H9 (cell line): Measurements from ENCODE around the gene DMRTB1. TPM values are rescaled to one million over a fixed set of nuclear protein-coding genes. Genes with fewer than 3 reads are reported as not detected.
A peak's percentile ranks its signal among the peaks of the same experiment; 100 is the strongest.

ENCODE experiments used
- DNase-seq: peaks from one replicate; pipeline ENCODE4 v3.0.0-alpha.2; 2017
- H2AFZ ChIP-seq: one replicate; pipeline ENCODE4 v1.6.1; 2013; ENCODE audit warnings: mild to moderate bottlenecking, low read length, control low read depth, moderate library complexity
- H2AK5ac ChIP-seq: 2 replicates; pipeline ENCODE4 v1.6.1; 2013; ENCODE audit warnings: low read length, control low read depth, mixed read lengths; ENCODE audit not compliant: insufficient read length
- H2BK120ac ChIP-seq: one replicate; pipeline ENCODE4 v1.6.1; 2013; ENCODE audit warnings: low read depth, mild to moderate bottlenecking, low read length, control low read depth, inconsistent platforms; ENCODE audit not compliant: poor library complexity, severe bottlenecking
- H2BK12ac ChIP-seq: 2 replicates; pipeline ENCODE4 v1.6.1; 2013; ENCODE audit warnings: low read length, control low read depth, mixed read lengths, low read depth; ENCODE audit not compliant: insufficient read length
- H2BK15ac ChIP-seq: 2 replicates; pipeline ENCODE4 v1.6.1; 2013; ENCODE audit warnings: low read depth, low read length, control low read depth
- H2BK20ac ChIP-seq: one replicate; pipeline ENCODE4 v1.6.1; 2013; ENCODE audit warnings: low read depth, mild to moderate bottlenecking, low read length, control low read depth, inconsistent platforms; ENCODE audit not compliant: poor library complexity, severe bottlenecking
- H2BK5ac ChIP-seq: 2 replicates; pipeline ENCODE4 v1.6.1; 2013; ENCODE audit warnings: low read length, control low read depth, mixed read lengths; ENCODE audit not compliant: insufficient read length
- H3K14ac ChIP-seq: 2 replicates; pipeline ENCODE4 v1.6.1; 2013; ENCODE audit warnings: low read length, control low read depth; ENCODE audit not compliant: insufficient read depth
- H3K18ac ChIP-seq: 2 replicates; pipeline ENCODE4 v1.6.1; 2013; ENCODE audit warnings: low read depth, mild to moderate bottlenecking, mixed read lengths, low read length, control low read depth; ENCODE audit not compliant: insufficient read length
- H3K23ac ChIP-seq: 2 replicates; pipeline ENCODE4 v1.6.1; 2013; ENCODE audit warnings: low read length, control low read depth, mixed read lengths, low read depth; ENCODE audit not compliant: insufficient read length
- H3K23me2 ChIP-seq: 2 replicates; pipeline ENCODE4 v1.6.1; 2013; ENCODE audit warnings: low read depth, mild to moderate bottlenecking, mixed read lengths, low read length, control low read depth; ENCODE audit not compliant: insufficient read length, poor library complexity, severe bottlenecking
- H3K27ac ChIP-seq: 2 replicates; pipeline ENCODE4 v1.5.1; 2013; ENCODE audit warnings: low read length, control low read depth, mixed read lengths, low read depth; ENCODE audit not compliant: insufficient read length
- H3K27me3 ChIP-seq: 2 replicates; pipeline ENCODE4 v1.6.1; 2013; ENCODE audit warnings: low read length, control low read depth, inconsistent platforms; ENCODE audit not compliant: insufficient read depth
- H3K4ac ChIP-seq: 2 replicates; pipeline ENCODE4 v1.6.1; 2013; ENCODE audit warnings: low read depth, mild to moderate bottlenecking, control low read depth, inconsistent platforms, low read length, moderate library complexity
- H3K4me1 ChIP-seq: 2 replicates; pipeline ENCODE4 v1.6.1; 2013; ENCODE audit warnings: low read length, control low read depth, inconsistent platforms; ENCODE audit not compliant: insufficient read depth
- H3K4me2 ChIP-seq: 2 replicates; pipeline ENCODE4 v1.6.1; 2013; ENCODE audit warnings: low read length, control low read depth, mixed read lengths; ENCODE audit not compliant: insufficient read length, insufficient read depth
- H3K56ac ChIP-seq: 2 replicates; pipeline ENCODE4 v1.6.1; 2013; ENCODE audit warnings: low read depth, mild to moderate bottlenecking, mixed read lengths, low read length, control low read depth; ENCODE audit not compliant: insufficient read length
- H3K79me1 ChIP-seq: 2 replicates; pipeline ENCODE4 v1.6.1; 2013; ENCODE audit warnings: low read depth, mild to moderate bottlenecking, moderate library complexity, low read length, control low read depth, inconsistent platforms; ENCODE audit not compliant: insufficient read depth, poor library complexity, severe bottlenecking
- H3K79me2 ChIP-seq: 2 replicates; pipeline ENCODE4 v1.6.1; 2013; ENCODE audit warnings: low read length, control low read depth, inconsistent platforms; ENCODE audit not compliant: insufficient read depth
- H3K9ac ChIP-seq: 2 replicates; pipeline ENCODE4 v1.6.1; 2013; ENCODE audit warnings: low read length, control low read depth, mixed read lengths; ENCODE audit not compliant: insufficient read length; ENCODE audit errors: extremely low read depth
- H3K9me3 ChIP-seq: one replicate; pipeline ENCODE4 v1.6.1; 2013; ENCODE audit warnings: low read depth, low read length, inconsistent platforms; ENCODE audit not compliant: control insufficient read depth
- H3T11ph ChIP-seq: one replicate; pipeline ENCODE4 v1.6.1; 2013; ENCODE audit warnings: mild to moderate bottlenecking, low read length, control low read depth, inconsistent platforms
- H4K20me1 ChIP-seq: one replicate; pipeline ENCODE4 v1.6.1; 2013; ENCODE audit not compliant: control insufficient read depth, insufficient read length, insufficient read depth
- H4K5ac ChIP-seq: 2 replicates; pipeline ENCODE4 v1.6.1; 2013; ENCODE audit warnings: low read depth, mild to moderate bottlenecking, mixed read lengths, low read length, control low read depth; ENCODE audit not compliant: insufficient read length
- H4K8ac ChIP-seq: replicated peaks from 2 replicates; pipeline ENCODE4 v1.6.1; 2013; ENCODE audit warnings: low read length, control low read depth, mixed read lengths, low read depth; ENCODE audit not compliant: insufficient read length
- H4K91ac ChIP-seq: 2 replicates; pipeline ENCODE4 v1.6.1; 2013; ENCODE audit warnings: low read depth, mild to moderate bottlenecking, moderate library complexity, mixed read lengths, low read length, control low read depth; ENCODE audit not compliant: insufficient read length
- H3K27ac Mint-ChIP-seq, 3 experiments: 2 replicates in 2 of 3; 3 replicates in 1 of 3; pipeline ENCODE4 v1.8.0; 2020 to 2021; ENCODE audit warnings: mixed read lengths in 3 of 3, mild to moderate bottlenecking in 1 of 3, moderate library complexity in 1 of 3
- H3K27me3 Mint-ChIP-seq: 2 replicates; pipeline ENCODE4 v1.8.0; 2021; ENCODE audit warnings: low read depth, mild to moderate bottlenecking, moderate library complexity, mixed read lengths
- H3K36me3 Mint-ChIP-seq, 3 experiments: 2 replicates in 2 of 3; 3 replicates in 1 of 3; pipeline ENCODE4 v1.8.0; 2020 to 2021; ENCODE audit warnings: low read depth in 3 of 3, mixed read lengths in 3 of 3; ENCODE audit not compliant: insufficient read depth in 1 of 3
- H3K4me1 Mint-ChIP-seq, 2 experiments: 2 replicates each; pipeline ENCODE4 v1.8.0; 2020; ENCODE audit warnings: mixed read lengths in 2 of 2
- H3K4me3 Mint-ChIP-seq, 2 experiments: 2 replicates in 1 of 2; 3 replicates in 1 of 2; pipeline ENCODE4 v1.8.0; 2020 to 2021; ENCODE audit warnings: mild to moderate bottlenecking in 2 of 2, mixed read lengths in 2 of 2, moderate library complexity in 1 of 2
- H3K9me3 Mint-ChIP-seq, 2 experiments: 2 replicates in 1 of 2; 3 replicates in 1 of 2; pipeline ENCODE4 v1.8.0; 2020; ENCODE audit warnings: mild to moderate bottlenecking in 2 of 2, mixed read lengths in 2 of 2, moderate library complexity in 1 of 2
- WGBS: extraction: QIAGEN DNeasy Blood & Tissue Kit; methylation state at CpG from one replicate; pipeline ENCODE4 v1.1.7; 2013; ENCODE audit warnings: missing lambda C conversion rate, low lambda C conversion rate, mixed read lengths; ENCODE audit not compliant: insufficient read length; ENCODE audit errors: extremely low coverage; 5-methylcytosine and 5-hydroxymethylcytosine counted together
- total RNA-seq: library from RNA; stranded (reverse); gene quantifications from 2 replicates; pipeline ENCODE4 v1.2.1, GENCODE V29; 2021
- TF ChIP-seq, protein P1 (sequence below): fragments of 200-600 bp; sonication (generic); conservative IDR thresholded peaks from 3 replicates; pipeline ENCODE4 v1.8.0; 2021; ENCODE audit warnings: antibody characterized with exemption, mild to moderate bottlenecking

DMRTB1 gene
- total RNA-seq, 1 experiment from 2014 or later = not detected

DNA sequence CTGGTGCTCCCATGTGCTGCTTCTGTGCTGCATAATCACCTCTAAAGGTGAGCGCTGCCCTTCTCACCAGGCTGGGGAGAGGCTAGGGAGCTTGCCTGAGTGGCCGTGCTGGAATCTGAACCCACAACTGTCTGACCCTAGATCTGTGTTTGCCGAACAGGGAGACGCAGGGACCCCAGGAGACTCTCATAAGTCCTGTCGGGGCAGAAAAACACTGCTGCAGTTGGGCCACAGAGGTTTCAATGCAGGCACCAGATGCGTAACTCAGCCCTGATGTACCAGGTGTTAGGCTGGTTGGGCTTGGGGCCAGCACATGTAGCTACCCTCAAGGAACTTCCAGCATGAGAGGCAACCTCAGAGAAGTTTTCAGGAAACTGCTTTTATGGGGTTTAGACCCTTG is 49.5 kb upstream of the DMRTB1 start:
- Histone ChIP-seq H3K9ac (no peak overlapping the region), H3K27ac (no peak overlapping the region), H3K23ac (no peak overlapping the region), H4K5ac (no peak overlapping the region), H3T11ph (no peak overlapping the region), H4K8ac (no peak overlapping the region), H3K23me2 (no peaks in the 10 kb centered on the region), H2AK5ac (no peak overlapping the region), H4K20me1 (no peaks in the 10 kb centered on the region), H3K79me2 (no peaks in the 10 kb centered on the region), H3K4me1 (no peaks in the 10 kb centered on the region), H2BK120ac (no peak overlapping the region), H3K9me3 (no peaks in the 10 kb centered on the region), H2BK15ac (no peak overlapping the region), H2AFZ (no peak overlapping the region), H3K27me3 (no peaks in the 10 kb centered on the region), H3K79me1 (no peaks in the 10 kb centered on the region), H2BK5ac (no peak overlapping the region), H2BK20ac (no peak overlapping the region), H3K4me2 (no peak overlapping the region), H3K14ac (no peak overlapping the region; the same call in 1 of the 2 replicates), H3K56ac (no peak overlapping the region), H3K18ac (peak overlapping the region; percentile 9), H4K91ac (no peak overlapping the region), H2BK12ac (no peak overlapping the region), H3K4ac (no peak overlapping the region)
- Mint-ChIP-seq H3K9me3 (0 out of 5 replicates have a peak, but pooled peaks cover 0 to 3% of the 10 kb centered on the region in 2 experiments), H3K36me3 (peaks cover 0 to 3% (median 0%) of the 10 kb centered on the region in 3 experiments; a peak in 2 of 7 replicates), H3K27me3 (peaks cover 13% of the 10 kb centered on the region), H3K27ac (peak overlapping the region in 2 of 3 experiments; percentile 73 to 90; a peak in 3 of 7 replicates), H3K4me3 (no peak overlapping the region), H3K4me1 (peaks cover 17 to 33% of the 10 kb centered on the region in 2 experiments)
- TF ChIP-seq, protein P1, sequence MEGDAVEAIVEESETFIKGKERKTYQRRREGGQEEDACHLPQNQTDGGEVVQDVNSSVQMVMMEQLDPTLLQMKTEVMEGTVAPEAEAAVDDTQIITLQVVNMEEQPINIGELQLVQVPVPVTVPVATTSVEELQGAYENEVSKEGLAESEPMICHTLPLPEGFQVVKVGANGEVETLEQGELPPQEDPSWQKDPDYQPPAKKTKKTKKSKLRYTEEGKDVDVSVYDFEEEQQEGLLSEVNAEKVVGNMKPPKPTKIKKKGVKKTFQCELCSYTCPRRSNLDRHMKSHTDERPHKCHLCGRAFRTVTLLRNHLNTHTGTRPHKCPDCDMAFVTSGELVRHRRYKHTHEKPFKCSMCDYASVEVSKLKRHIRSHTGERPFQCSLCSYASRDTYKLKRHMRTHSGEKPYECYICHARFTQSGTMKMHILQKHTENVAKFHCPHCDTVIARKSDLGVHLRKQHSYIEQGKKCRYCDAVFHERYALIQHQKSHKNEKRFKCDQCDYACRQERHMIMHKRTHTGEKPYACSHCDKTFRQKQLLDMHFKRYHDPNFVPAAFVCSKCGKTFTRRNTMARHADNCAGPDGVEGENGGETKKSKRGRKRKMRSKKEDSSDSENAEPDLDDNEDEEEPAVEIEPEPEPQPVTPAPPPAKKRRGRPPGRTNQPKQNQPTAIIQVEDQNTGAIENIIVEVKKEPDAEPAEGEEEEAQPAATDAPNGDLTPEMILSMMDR = no peak
- WGBS = no CpG with 5 or more reads among the region's 6 CpGs
- DNase-seq = no peak
